Fibroblast of skin of right biceps (primary cell): ENCODE results near the gene RBM46.
A peak's percentile ranks its signal among the peaks of the same experiment; 100 is the strongest.

Experiments used
- DNase-seq: peaks from one replicate; pipeline ENCODE4 v3.0.0-alpha.2; 2013

Gene RBM46, protein sequence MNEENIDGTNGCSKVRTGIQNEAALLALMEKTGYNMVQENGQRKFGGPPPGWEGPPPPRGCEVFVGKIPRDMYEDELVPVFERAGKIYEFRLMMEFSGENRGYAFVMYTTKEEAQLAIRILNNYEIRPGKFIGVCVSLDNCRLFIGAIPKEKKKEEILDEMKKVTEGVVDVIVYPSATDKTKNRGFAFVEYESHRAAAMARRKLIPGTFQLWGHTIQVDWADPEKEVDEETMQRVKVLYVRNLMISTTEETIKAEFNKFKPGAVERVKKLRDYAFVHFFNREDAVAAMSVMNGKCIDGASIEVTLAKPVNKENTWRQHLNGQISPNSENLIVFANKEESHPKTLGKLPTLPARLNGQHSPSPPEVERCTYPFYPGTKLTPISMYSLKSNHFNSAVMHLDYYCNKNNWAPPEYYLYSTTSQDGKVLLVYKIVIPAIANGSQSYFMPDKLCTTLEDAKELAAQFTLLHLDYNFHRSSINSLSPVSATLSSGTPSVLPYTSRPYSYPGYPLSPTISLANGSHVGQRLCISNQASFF

GRCh38 chr4:154781126-154781982 lies at the start of gene RBM46:
RBM46 (plus strand) TSS chr4:154781272; CDS start chr4:154796753, 15,481 bp downstream.
- DNase-seq = no peak

DNA sequence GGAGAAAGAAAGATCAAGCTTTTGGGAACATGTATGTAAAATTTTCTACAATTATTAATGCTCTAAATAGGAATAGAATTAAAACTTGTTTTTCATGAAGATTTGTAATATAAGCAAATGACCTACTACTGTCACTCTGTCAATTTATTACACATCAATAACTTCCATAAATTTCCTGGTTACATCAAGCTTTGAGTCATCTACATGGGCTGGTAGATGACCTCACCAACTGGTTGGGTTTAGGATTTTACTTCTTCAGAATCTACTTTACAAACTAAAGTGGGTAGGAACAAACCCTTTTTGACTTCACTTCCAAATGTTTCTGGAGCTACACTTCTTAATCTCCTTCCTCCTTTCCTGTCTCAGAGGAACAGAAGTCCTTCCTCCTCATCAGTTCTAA lies 49.3 kb upstream of the RBM46 start:
- DNase-seq = no peak

DNA sequence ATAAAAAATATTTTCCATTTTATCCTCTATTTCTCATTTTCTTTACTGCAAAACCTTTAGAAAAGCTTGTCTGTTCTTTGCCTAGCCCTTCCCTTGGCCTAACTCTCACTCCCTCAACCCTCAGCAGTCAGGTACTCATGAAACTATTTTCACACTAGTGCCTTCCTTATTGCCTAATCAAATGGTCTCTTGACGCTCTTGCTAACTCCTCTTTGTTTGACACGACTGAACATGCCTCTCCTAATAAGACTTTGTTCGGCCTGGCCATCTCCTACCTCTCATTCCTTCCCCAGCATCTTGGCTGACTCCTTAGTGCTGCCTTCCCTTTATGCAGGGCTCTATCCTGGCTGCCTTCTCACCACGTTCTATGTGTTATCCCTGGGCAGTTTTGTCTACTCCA lies 48.4 kb upstream of the RBM46 start:
- no peak for DNase-seq

DNA sequence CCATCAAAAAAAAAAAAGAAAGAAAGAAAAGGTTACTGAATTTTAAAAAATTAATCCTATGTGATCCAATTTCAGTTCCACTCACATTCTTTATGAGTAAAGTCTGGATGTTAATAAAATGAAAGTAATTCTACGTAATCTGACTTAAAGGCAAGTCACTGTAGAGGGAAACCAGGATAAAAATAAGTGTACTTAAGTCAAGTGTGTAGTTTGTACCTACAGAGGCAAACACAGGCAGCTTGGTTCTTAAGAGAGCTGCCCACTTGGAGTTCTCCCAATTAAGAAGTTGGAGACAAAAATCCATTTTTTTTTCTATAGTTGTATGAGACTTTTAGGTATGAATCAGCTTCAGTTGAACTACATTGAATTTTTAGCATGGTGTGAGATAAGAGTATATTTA lies 44.3 kb upstream of the RBM46 start:
- DNase-seq = no peak

GRCh38 chr4:154738426-154738825 lies 42.6 kb upstream of the RBM46 start:
- no peak for DNase-seq

- DNase-seq = no peak
These were observed 42.0 kb upstream of the RBM46 start for GRCh38 chr4:154739111-154739510.

DNA sequence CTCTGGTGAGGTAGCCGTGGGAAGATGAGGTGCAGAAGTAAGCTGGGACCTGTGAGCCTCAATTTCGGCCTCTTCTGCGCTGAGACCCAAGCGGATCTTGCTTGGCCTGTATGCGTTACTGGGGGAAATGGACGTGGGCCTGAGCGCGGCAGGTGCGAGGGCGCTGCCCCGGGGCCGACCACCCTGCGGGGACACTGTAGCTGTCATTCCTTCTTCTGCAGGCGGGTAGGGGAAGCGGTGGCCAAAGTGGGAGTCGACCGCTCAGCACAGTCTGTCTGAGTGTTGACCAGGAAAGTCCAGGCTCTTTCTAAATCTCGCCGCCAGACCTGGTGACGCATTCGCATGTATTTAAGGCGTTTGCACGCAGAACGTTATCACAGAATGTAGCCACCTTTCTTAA lies 40.6 kb upstream of the RBM46 start:
- DNase-seq = no peak

DNA sequence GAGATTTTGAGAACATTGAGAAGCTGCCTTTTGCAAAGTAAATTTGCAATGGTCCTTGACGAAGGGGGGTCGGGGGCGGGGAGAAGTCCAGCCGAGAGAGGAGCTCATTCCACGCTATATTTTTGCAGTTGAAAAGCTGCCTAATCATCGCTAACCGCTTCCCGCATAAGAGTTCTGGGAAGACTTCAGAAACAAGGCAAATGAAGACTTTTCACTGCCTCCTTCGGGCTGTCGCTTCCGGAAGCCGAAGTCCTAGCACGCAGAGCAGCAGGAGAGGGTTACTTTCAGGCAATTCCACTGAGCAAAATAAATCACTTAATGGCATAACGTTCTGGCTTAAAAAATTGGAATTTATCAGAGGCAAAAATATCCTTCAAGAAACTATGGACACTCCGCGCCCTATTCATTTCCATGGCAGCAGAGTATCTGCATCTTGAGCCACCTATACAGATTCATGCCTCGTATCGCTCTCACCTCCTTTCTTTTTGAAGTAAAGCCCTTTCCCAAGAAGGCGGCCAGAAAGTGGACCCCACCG lies 39.9 kb upstream of the RBM46 start:
- DNase-seq = no peak

DNA sequence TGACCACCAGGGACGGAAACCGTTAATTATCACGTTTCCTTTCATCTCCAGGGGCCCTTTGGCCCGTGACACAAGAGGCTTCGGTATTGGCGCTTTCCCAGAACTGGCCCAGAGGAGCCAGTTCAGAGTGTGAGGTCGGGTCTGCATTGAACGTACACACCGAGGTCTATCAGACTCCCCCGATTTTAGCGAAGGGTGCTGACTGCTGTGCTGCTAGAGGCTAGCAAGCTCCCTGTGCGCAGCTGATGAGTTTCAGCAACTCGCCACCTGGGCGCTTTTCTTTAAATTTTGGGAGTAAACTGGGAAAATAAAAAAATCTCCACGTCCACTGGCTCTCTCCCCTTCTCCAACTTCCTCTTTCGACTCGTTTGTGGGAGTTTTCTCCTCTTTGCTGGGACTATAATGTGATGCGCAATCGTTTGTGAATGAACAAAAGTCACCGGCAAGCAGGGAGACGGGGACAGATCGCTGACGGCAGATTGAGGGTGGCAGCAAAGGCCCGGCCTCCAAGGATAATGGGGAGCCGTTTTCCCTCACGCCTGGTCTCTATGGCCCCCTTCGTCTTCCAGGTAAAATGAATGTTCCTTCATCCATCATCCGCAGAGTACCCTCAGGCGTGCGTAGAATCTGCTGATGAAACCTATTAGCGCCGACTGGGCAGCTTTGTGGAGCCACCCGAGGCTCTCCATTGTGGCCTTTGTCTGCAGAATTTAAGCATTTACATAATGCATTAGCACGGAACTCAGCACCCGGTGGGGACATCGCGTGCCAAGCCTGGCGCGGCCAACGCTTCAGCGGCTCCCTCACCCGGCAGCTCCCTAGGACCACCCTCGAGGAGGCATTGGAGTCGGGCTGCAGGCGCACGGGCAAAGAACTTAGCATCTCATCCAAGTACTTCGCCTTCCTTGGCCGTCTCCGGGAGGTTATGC lies 38.9 kb upstream of the RBM46 start:
- no peak for DNase-seq

DNA sequence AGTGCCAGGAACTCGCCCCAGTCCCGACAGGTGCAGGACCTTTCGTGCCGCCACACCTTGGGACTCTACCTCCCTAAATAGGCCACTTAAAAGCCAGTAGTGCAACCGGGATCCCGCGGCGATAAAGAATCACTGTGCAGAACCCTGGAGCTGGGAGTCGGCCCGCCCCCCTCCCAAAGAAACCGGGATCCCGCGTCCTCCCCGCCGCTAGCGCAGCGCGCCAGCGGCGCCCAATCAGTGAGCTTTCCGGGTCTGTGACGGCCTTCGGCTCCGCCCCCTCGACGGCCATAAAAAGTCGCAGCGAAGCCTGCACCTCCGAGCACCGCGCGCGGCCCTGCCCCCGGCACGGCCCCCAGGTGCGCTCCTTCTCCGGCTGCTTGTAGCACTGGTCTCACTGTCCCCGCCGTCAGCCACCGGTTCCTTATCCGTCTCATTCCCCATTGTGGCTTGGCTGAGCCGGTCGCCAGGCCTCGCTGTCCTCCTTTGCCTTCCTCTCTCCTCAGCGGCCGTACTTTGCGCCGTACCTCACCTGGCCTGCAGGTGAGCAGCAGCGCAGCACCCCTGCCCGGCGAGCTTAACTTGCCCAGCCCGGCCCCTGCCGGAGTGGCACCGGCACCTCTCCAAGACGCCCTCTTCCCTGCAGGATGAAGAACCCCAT lies 37.3 kb upstream of the RBM46 start, which contains the start of gene LRAT:
Gene LRAT (plus strand): TSS at position 318 of the 658 bp plus-strand sequence. CDS start 327 bp downstream, at position 645.
- no peak for DNase-seq

DNA sequence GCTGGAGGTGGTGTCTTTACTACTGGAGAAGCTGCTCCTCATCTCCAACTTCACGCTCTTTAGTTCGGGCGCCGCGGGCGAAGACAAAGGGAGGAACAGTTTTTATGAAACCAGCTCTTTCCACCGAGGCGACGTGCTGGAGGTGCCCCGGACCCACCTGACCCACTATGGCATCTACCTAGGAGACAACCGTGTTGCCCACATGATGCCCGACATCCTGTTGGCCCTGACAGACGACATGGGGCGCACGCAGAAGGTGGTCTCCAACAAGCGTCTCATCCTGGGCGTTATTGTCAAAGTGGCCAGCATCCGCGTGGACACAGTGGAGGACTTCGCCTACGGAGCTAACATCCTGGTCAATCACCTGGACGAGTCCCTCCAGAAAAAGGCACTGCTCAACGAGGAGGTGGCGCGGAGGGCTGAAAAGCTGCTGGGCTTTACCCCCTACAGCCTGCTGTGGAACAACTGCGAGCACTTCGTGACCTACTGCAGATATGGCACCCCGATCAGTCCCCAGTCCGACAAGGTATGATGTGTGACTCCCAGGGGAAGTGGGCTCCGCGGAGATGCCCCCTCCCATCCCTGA lies 36.6 kb upstream of the RBM46 start:
- DNase-seq = no peak

DNA sequence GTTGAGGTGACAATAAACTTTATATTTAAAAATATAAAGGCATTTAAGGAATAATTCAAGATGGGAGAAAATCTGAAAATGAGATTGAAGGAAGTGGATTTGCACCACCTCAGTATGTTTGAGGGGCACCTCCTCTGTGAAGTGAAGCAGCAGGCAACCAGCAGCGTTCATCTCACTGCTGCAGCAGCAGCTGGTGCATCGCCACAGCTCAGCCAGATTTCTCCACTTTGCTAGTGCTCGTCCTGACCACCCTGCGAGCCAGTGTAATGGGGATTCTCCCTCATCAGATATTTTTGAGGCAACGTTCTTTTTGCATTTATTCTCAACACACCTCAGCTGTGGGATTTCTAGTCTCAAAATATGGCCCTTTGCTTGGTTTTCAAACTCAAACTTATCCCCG lies 23.4 kb upstream of the RBM46 start:
- DNase-seq = no peak

DNA sequence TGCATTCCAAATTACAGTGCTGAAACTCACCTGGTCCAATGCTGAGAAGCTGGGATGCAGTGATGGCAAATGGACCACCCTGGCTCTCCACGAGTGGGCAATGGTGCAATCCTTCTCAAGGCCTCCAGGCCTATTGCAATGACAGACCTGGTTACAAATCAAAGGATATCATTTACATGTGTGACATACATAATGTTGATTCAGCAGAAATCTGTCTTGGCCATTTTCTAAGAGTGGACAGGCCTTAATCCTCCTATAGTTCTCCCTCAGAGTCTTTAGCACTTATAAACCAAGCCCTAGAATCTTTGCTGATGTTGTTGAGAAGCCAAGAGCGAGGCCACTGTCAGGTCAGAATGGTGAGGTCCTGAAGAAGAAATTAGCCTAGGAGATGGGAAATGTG lies 20.2 kb upstream of the RBM46 start:
- no peak for DNase-seq

DNA sequence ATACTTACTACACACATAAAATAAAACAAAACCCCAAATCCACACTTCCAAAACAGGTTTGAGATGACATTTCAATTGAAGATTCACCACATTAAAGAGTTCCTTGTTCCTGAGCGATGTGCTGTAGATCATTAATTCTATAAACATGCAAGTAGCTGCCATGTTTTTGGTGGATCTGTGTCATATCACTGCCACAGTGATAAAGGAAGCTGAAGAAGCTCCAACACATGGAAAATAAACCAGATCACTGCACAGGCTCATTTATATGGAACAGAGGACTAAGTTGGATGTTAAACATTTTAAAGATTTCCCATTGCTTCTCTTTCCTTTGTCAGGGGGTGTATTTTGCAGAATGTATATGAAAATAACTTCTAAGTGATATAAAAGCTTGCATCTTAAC lies 2.8 kb upstream of the RBM46 start:
- DNase-seq = no peak

DNA sequence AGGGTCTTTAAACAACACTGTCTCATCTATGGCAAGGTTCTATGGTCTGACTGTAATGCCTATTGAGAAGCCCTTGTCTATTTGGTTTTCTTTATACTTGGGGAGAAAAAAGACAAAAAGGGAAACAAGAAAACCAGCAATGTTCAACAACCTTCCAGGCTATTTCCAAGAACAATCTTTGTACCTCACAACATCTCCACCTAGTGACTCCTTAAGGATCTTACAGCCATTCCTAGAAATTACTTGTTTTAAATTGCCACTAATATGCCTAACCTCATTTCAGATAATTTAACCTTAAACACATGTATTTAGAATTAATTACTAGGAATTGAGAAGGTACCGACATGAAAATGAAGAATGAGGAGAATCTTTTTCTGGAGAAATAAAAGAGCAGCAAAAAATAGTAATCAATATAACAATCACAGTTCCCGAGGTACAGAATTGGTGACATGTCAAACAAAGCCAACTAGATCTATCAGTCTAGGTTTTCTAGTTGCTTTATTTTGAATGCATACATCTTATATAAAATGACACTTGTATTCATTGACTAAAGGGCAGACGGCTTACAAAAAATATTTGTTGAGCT lies 1.6 kb upstream of the RBM46 start:
- peak; percentile 22 for DNase-seq

GRCh38 chr4:154781983-154782293 lies 866 bp downstream of the RBM46 start:
- no peak for DNase-seq

GRCh38 chr4:154807042-154807630 lies 26.1 kb downstream of the RBM46 start:
- DNase-seq = peak; percentile 53

GRCh38 chr4:154818230-154818629 lies 37.2 kb downstream of the RBM46 start:
- DNase-seq = no peak

DNA sequence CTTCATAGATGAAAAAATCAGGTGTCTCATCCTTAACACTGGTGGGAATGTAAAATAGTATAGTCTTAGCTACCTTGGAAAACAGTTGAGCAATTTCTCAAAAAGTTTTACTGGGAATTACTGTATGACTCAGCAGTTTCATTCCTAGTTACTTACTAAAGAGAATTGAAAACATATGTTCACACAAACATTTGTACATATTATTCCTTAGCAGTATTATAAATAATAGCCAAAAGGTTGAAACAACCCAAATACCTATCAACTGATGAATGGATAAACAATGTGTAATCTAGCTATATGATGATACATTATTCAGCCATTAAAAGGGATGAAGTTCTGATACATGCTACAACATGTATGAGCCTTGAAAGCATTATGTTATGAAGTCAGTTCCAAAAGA lies 41.7 kb downstream of the RBM46 start:
- peak; percentile 86 for DNase-seq

DNA sequence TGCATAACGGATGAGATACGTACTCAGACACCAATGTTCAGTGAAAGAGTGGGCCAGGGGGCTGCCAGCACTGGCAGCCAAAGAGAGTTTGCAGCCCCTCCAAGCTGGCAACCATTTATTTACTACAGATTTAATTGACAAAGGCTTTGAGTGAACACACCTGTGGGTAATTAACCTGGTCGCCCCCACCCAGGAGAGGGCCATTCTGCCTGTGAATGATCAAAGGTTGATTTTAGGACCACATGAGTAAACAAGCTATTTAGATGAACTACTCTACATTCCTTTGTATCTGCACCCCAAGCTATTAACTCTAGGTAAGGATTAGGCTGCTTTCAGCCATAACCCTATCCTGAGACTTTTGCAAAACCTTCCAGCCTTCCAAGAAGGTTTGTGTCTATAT lies 55.0 kb downstream of the RBM46 start:
- no peak for DNase-seq

DNA sequence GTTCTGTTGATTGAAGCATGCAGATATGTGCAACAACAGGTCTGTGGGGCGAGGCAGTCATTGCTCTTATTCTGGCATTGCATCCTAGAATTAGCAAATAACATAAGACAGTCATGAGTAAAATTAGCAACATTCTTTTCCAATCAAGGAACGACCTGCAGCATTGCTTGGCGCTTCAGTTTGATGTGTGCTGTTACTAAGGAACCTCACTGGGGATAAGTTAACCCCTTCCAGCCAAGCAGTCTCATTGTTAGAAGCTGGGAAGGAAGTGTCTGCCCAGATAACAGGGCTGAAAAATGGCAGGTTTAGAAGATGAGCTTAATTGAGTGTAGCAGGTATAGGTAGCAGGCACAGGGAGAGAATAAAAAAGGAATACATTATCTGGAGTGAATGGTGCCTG lies 55.4 kb downstream of the RBM46 start:
- no peak for DNase-seq
